ENCODE data around the gene NAPB. TPM values are rescaled to one million over a fixed set of nuclear protein-coding genes. Genes with fewer than 3 reads are reported as not detected.

NAPB gene
- total RNA-seq, 1 donor from 2014 or later: 10.8 TPM

- no peaks in the 10 kb centered on the region for H3K36me3 ChIP-seq (ENCODE audit: control insufficient read depth, insufficient read depth, low read length)
- no peak overlapping the region for H3K4me3 ChIP-seq (ENCODE audit: low read depth, low read length)
- no peak for FAIRE-seq
- no peaks in the 10 kb centered on the region for H3K27me3 ChIP-seq (ENCODE audit: control insufficient read depth, insufficient read depth, low read length)
- no peak for DNase-seq (ENCODE audit: low read depth)
- TF ChIP-seq, protein P1, sequence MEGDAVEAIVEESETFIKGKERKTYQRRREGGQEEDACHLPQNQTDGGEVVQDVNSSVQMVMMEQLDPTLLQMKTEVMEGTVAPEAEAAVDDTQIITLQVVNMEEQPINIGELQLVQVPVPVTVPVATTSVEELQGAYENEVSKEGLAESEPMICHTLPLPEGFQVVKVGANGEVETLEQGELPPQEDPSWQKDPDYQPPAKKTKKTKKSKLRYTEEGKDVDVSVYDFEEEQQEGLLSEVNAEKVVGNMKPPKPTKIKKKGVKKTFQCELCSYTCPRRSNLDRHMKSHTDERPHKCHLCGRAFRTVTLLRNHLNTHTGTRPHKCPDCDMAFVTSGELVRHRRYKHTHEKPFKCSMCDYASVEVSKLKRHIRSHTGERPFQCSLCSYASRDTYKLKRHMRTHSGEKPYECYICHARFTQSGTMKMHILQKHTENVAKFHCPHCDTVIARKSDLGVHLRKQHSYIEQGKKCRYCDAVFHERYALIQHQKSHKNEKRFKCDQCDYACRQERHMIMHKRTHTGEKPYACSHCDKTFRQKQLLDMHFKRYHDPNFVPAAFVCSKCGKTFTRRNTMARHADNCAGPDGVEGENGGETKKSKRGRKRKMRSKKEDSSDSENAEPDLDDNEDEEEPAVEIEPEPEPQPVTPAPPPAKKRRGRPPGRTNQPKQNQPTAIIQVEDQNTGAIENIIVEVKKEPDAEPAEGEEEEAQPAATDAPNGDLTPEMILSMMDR (IDR thresholded peaks at IDR 0.05; ENCODE audit: insufficient read depth, low read length, severe bottlenecking): no peak
Measured at GRCh38 chr20:23436681-23437080, 15.4 kb upstream of the NAPB start.

- no peak for FAIRE-seq
- no peaks in the 10 kb centered on the region for H3K27me3 ChIP-seq (ENCODE audit: control insufficient read depth, insufficient read depth, low read length)
- TF ChIP-seq, protein P1 (IDR thresholded peaks at IDR 0.05; ENCODE audit: insufficient read depth, low read length, severe bottlenecking): no peak
- H3K36me3 ChIP-seq (ENCODE audit: control insufficient read depth, insufficient read depth, low read length): no peaks in the 10 kb centered on the region
- no peak overlapping the region for H3K4me3 ChIP-seq (ENCODE audit: low read depth, low read length)
- no peak for DNase-seq (ENCODE audit: low read depth)
Measured at GRCh38 chr20:23435626-23436539, 14.6 kb upstream of the NAPB start.

DNA sequence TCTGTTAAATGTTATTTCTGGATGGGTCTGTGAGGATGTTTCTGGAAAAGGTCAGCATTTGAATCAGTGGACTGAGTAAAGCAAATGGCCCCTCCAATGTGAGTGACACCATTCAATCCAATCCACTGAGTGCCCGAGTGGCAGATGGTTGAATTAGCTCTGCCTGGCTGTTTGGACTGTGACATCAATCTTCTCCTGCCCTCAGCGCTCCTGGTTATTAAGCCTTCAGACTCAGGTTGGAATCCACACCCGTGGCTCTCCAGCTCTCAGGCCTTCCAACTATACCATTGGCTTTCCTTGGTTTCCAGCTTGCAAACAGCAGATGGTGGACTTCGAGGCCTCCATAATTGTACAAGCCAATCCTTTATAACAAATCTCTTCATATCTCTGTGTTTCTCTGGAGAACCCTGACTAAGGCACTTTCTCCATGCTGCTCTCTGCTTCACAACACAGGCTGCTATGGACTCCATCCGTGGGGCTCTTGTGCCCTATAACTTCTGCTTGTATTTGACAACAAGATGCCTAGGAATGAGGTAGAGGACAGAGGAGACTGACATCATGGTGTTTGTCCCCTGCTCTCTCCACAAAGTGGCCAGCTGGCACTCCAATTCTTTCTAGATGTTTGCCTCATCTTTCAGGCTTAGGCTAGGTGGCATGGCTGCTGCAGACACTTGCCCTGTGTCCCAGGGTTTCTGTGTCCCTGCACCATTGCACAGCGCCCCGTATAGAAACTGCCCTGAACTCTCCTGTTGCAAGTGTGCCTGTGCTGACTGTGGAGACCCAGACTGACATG lies 13.4 kb upstream of the NAPB start:
- H3K4me3 ChIP-seq (ENCODE audit: low read depth, low read length): no peak overlapping the region
- no peaks in the 10 kb centered on the region for H3K36me3 ChIP-seq (ENCODE audit: control insufficient read depth, insufficient read depth, low read length)
- no peaks in the 10 kb centered on the region for H3K27me3 ChIP-seq (ENCODE audit: control insufficient read depth, insufficient read depth, low read length)
- DNase-seq (ENCODE audit: low read depth): no peak
- TF ChIP-seq, protein P1 (IDR thresholded peaks at IDR 0.05; ENCODE audit: insufficient read depth, low read length, severe bottlenecking): no peak
- FAIRE-seq: no peak

DNA sequence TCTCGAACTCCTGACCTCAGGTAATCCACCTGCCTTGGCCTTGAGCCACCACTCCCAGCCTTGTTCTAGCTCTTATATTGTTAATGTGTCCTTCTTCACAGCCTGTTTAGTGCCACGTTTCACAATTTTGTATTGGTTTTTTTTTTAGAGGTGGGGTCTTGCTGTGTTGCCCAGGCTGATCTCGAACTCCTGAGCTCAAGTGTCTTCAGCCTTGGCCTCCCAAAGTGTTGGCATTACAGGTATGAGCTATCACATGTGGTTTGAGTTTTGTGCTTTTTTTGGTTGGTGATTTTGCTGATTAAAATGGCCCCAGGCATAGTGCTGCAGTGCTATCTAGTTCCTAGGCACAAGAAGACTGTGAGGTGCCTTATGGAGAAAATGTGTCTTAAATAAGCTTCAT lies 12.3 kb upstream of the NAPB start:
- FAIRE-seq: no peak
- no peak for DNase-seq (ENCODE audit: low read depth)
- no peak overlapping the region for H3K4me3 ChIP-seq (ENCODE audit: low read depth, low read length)
- H3K27me3 ChIP-seq (ENCODE audit: control insufficient read depth, insufficient read depth, low read length): no peaks in the 10 kb centered on the region
- H3K36me3 ChIP-seq (ENCODE audit: control insufficient read depth, insufficient read depth, low read length): no peaks in the 10 kb centered on the region
- TF ChIP-seq, protein P1 (IDR thresholded peaks at IDR 0.05; ENCODE audit: insufficient read depth, low read length, severe bottlenecking): no peak

DNA sequence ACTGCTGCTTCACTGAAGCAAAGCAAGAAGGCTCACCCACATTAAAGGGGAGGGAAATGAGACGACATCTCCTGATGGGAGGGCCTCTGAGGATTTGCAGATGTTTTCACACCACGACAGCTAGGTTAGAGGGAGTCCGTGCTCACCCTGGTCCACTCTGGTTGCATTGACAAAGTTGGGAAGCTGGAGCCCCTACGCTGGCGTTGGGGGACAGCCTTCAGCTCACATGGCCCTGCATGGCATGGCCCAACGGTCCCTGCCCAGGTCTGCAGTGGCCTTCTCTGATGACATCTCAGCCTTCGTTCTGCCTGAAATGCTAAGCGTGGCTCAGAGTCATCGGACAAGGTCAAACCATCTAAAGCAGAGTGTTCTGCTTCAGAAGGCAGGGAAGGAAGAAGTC lies 3.8 kb upstream of the NAPB start:
- no peaks in the 10 kb centered on the region for H3K36me3 ChIP-seq (ENCODE audit: control insufficient read depth, insufficient read depth, low read length)
- FAIRE-seq: no peak

More for the DNA sequence above, 3.8 kb upstream of the NAPB start:
- DNase-seq (ENCODE audit: low read depth): no peak
- TF ChIP-seq, protein P1 (IDR thresholded peaks at IDR 0.05; ENCODE audit: insufficient read depth, low read length, severe bottlenecking): no peak
- Histone ChIP-seq H3K4me3 (ENCODE audit: low read depth, low read length) (no peak overlapping the region), H3K27me3 (ENCODE audit: control insufficient read depth, insufficient read depth, low read length) (no peaks in the 10 kb centered on the region)

Measured in bronchial epithelial cell (primary cell).